Subcutaneous adipose tissue (tissue), 4 donors: ENCODE results near the gene XPR1. TPM values are rescaled to one million over a fixed set of nuclear protein-coding genes. Genes with fewer than 3 reads are reported as not detected.

ENCODE experiments used
- total RNA-seq, 4 donors: library from RNA; depleted of rRNA; stranded (reverse); fragments of >200 nt; gene quantifications; one replicate each; pipeline ENCODE4 v1.1.0, GENCODE V29; 2016
- TF ChIP-seq, protein P1 (sequence below): fragments of 450-650 bp; IDR thresholded peaks from one replicate; pipeline ENCODE4 v1.5.1; 2016; ENCODE audit warnings: low read depth, mild to moderate bottlenecking, control low read depth, antibody characterized with exemption, moderate library complexity

Gene XPR1
- total RNA-seq, 4 donors from 2014 or later: 15.0 to 40.6 (median 20.7) TPM

GRCh38 chr1:180899262-180899661 lies 267.4 kb downstream of the XPR1 start:
- TF ChIP-seq, protein P1, sequence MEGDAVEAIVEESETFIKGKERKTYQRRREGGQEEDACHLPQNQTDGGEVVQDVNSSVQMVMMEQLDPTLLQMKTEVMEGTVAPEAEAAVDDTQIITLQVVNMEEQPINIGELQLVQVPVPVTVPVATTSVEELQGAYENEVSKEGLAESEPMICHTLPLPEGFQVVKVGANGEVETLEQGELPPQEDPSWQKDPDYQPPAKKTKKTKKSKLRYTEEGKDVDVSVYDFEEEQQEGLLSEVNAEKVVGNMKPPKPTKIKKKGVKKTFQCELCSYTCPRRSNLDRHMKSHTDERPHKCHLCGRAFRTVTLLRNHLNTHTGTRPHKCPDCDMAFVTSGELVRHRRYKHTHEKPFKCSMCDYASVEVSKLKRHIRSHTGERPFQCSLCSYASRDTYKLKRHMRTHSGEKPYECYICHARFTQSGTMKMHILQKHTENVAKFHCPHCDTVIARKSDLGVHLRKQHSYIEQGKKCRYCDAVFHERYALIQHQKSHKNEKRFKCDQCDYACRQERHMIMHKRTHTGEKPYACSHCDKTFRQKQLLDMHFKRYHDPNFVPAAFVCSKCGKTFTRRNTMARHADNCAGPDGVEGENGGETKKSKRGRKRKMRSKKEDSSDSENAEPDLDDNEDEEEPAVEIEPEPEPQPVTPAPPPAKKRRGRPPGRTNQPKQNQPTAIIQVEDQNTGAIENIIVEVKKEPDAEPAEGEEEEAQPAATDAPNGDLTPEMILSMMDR: no peak

- TF ChIP-seq, protein P1: no peak
Measured at GRCh38 chr1:180901076-180901990, 269.5 kb downstream of the XPR1 start.

GRCh38 chr1:180902541-180902940 lies 270.7 kb downstream of the XPR1 start:
- TF ChIP-seq, protein P1: no peak

GRCh38 chr1:180905927-180906326 lies 274.1 kb downstream of the XPR1 start:
- TF ChIP-seq, protein P1: no peak

DNA sequence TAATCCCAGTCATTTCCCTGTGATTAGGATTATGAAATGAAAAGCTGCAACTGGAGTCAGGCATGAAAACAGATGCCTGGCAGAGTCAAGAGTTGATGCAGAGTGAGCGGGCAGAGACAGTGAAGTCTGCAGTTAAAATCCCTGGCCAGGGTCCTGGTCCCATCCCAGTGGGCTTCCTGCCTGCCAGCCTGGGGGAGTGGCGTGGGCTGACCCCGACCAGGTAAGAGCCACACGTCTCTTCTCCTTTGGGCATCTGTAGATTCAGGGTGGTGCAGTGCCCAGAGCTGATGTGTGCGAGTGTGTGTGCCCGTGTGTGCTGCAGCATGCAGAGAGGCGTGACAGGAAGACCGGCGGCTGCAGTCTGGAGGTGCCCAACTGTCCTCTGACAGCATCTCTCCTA lies 274.7 kb downstream of the XPR1 start:
- TF ChIP-seq, protein P1: no peak

- TF ChIP-seq, protein P1: no peak
Measured at GRCh38 chr1:180907313-180908055, 275.7 kb downstream of the XPR1 start.
